Neural crest cell (in vitro differentiated cells): ENCODE data around the gene AUTS2. TPM values are rescaled to one million over a fixed set of nuclear protein-coding genes. Genes with fewer than 3 reads are reported as not detected.
"Not testable (repeated sequence)": the region's sequence is repeated elsewhere in the genome, so short reads cannot be mapped to it uniquely, and the experiment has no call there.

Experiments used
- DNase-seq: peaks from one replicate; pipeline ENCODE4 v3.0.0; 2021; ENCODE audit warnings: low read depth, mixed read lengths, low spot score
- H3K27ac Mint-ChIP-seq: one replicate; pipeline ENCODE4 v1.8.0; 2021; ENCODE audit warnings: mild to moderate bottlenecking, mixed read lengths; ENCODE audit not compliant: unreplicated experiment
- H3K27me3 Mint-ChIP-seq: 2 replicates; pipeline ENCODE4 v1.8.0; 2021; ENCODE audit warnings: low read depth, mild to moderate bottlenecking, mixed read lengths
- H3K36me3 Mint-ChIP-seq: 2 replicates; pipeline ENCODE4 v1.8.0; 2021; ENCODE audit warnings: low read depth, mild to moderate bottlenecking, mixed read lengths
- H3K4me1 Mint-ChIP-seq: 2 replicates; pipeline ENCODE4 v1.8.0; 2021; ENCODE audit warnings: mixed read lengths
- H3K4me3 Mint-ChIP-seq: one replicate; pipeline ENCODE4 v1.8.0; 2021; ENCODE audit warnings: mild to moderate bottlenecking, mixed read lengths
- H3K9me3 Mint-ChIP-seq: 2 replicates; pipeline ENCODE4 v1.8.0; 2021; ENCODE audit warnings: mixed read lengths
- CTCF ChIP-seq: fragments of 200-600 bp; sonication (generic); conservative IDR thresholded peaks from 2 replicates; pipeline ENCODE4 v1.5.0; 2021; ENCODE audit warnings: antibody characterized with exemption, mild to moderate bottlenecking
- total RNA-seq: library from RNA; stranded (reverse); gene quantifications from 2 replicates; pipeline ENCODE4 v1.2.1, GENCODE V29; 2021

Gene AUTS2
- total RNA-seq, 1 donor from 2014 or later = 152 TPM

GRCh38 chr7:70646536-70647248 is 1048.4 kb downstream of the AUTS2 start:
- H3K27me3 Mint-ChIP-seq = no peaks in the 10 kb centered on the region
- TF ChIP-seq CTCF = no peak
- no peak overlapping the region for H3K4me3 Mint-ChIP-seq
- H3K9me3 Mint-ChIP-seq = no peaks in the 10 kb centered on the region
- H3K36me3 Mint-ChIP-seq = peaks cover 5% of the 10 kb centered on the region
- H3K4me1 Mint-ChIP-seq = no peaks in the 10 kb centered on the region
- no peak overlapping the region for H3K27ac Mint-ChIP-seq
- no peak for DNase-seq

GRCh38 chr7:70647801-70648498 is 1049.7 kb downstream of the AUTS2 start:
- no peak for TF ChIP-seq CTCF
- Mint-ChIP-seq H3K4me3 (no peak overlapping the region), H3K27me3 (no peaks in the 10 kb centered on the region), H3K36me3 (no peaks in the 10 kb centered on the region), H3K9me3 (no peaks in the 10 kb centered on the region), H3K27ac (peak overlapping the region; percentile 30), H3K4me1 (no peaks in the 10 kb centered on the region)
- DNase-seq = no peak

GRCh38 chr7:70648499-70648861 is 1050.2 kb downstream of the AUTS2 start:
- H3K27ac Mint-ChIP-seq = peak overlapping the region; percentile 30
- H3K4me1 Mint-ChIP-seq, H3K36me3 Mint-ChIP-seq, H3K4me3 Mint-ChIP-seq, DNase-seq, H3K9me3 Mint-ChIP-seq, H3K27me3 Mint-ChIP-seq: not testable (repeated sequence)

GRCh38 chr7:70649323-70649722 is 1051.0 kb downstream of the AUTS2 start:
- H3K4me1 Mint-ChIP-seq = no peaks in the 10 kb centered on the region

GRCh38 chr7:70654146-70654545 is 1055.9 kb downstream of the AUTS2 start:
- H3K4me3 Mint-ChIP-seq = no peak overlapping the region
- no peaks in the 10 kb centered on the region for H3K36me3 Mint-ChIP-seq
- H3K27me3 Mint-ChIP-seq = no peaks in the 10 kb centered on the region
- TF ChIP-seq CTCF = no peak
- H3K4me1 Mint-ChIP-seq = peaks cover 17% of the 10 kb centered on the region
- no peak overlapping the region for H3K27ac Mint-ChIP-seq
- DNase-seq = no peak
- H3K9me3 Mint-ChIP-seq = no peaks in the 10 kb centered on the region

More at GRCh38 chr7:70649323-70649722, 1051.0 kb downstream of the AUTS2 start:
- TF ChIP-seq CTCF = no peak
- Mint-ChIP-seq H3K4me3 (no peak overlapping the region), H3K27me3 (no peaks in the 10 kb centered on the region), H3K27ac (no peak overlapping the region), H3K36me3 (no peaks in the 10 kb centered on the region), H3K9me3 (no peaks in the 10 kb centered on the region)
- no peak for DNase-seq

- no peak for DNase-seq
- Mint-ChIP-seq H3K36me3 (peaks cover 3% of the 10 kb centered on the region), H3K27ac (no peak overlapping the region), H3K4me3 (no peak overlapping the region), H3K27me3 (no peaks in the 10 kb centered on the region), H3K9me3 (no peaks in the 10 kb centered on the region), H3K4me1 (peaks cover 17% of the 10 kb centered on the region)
- TF ChIP-seq CTCF = no peak
Measured at GRCh38 chr7:70654979-70655378, 1056.7 kb downstream of the AUTS2 start.
